ENCODE data around the gene PNMA1.

DNA sequence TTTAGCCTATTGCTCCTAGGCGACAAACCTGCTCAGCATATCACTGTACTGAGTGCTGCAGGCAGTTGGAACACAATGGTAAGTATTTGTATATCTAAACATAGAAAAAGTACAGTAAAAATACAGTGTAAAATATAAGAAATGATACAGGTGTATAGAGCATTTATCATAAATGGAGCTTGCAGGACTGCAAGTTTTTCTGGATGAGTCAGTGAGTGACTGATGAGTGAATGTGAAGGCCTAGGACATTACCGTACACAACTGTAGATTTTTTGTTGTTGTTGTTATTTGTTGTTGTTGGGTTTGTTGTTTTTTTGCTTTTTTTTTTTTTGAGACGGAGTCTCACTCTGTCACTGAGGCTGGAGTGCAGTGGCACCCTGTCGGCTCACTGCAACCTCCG lies 33.4 kb downstream of the PNMA1 start:
- TF ChIP-seq, protein P1, sequence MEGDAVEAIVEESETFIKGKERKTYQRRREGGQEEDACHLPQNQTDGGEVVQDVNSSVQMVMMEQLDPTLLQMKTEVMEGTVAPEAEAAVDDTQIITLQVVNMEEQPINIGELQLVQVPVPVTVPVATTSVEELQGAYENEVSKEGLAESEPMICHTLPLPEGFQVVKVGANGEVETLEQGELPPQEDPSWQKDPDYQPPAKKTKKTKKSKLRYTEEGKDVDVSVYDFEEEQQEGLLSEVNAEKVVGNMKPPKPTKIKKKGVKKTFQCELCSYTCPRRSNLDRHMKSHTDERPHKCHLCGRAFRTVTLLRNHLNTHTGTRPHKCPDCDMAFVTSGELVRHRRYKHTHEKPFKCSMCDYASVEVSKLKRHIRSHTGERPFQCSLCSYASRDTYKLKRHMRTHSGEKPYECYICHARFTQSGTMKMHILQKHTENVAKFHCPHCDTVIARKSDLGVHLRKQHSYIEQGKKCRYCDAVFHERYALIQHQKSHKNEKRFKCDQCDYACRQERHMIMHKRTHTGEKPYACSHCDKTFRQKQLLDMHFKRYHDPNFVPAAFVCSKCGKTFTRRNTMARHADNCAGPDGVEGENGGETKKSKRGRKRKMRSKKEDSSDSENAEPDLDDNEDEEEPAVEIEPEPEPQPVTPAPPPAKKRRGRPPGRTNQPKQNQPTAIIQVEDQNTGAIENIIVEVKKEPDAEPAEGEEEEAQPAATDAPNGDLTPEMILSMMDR (IDR thresholded peaks at IDR 0.05), result no peak
- no peak for TF ChIP-seq POLR2A (IDR thresholded peaks at IDR 0.05)

All from right lobe of liver (tissue), 4 donors.